Measurements from ENCODE around the gene ADCY1.

DNA sequence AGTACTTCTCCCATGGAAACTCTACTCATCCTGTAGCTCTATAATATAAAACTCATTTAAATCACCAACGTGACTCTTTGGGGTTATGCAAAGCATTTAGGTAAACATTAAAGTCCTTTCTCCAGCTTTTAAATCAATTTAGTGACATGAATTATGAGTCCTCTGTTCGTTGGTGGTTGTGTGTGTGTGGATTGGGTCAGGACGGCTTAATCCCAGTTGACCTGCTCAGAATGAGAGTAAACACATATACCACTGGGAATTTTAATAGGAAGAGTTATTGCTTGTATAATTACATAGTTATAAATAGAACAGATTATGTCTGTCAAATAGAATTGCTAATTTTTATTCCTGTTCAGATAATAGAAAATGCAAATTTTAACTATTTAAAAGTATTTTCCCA lies 30.7 kb upstream of the ADCY1 start:
- TF ChIP-seq, protein P1, sequence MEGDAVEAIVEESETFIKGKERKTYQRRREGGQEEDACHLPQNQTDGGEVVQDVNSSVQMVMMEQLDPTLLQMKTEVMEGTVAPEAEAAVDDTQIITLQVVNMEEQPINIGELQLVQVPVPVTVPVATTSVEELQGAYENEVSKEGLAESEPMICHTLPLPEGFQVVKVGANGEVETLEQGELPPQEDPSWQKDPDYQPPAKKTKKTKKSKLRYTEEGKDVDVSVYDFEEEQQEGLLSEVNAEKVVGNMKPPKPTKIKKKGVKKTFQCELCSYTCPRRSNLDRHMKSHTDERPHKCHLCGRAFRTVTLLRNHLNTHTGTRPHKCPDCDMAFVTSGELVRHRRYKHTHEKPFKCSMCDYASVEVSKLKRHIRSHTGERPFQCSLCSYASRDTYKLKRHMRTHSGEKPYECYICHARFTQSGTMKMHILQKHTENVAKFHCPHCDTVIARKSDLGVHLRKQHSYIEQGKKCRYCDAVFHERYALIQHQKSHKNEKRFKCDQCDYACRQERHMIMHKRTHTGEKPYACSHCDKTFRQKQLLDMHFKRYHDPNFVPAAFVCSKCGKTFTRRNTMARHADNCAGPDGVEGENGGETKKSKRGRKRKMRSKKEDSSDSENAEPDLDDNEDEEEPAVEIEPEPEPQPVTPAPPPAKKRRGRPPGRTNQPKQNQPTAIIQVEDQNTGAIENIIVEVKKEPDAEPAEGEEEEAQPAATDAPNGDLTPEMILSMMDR (IDR thresholded peaks at IDR 0.05; ENCODE audit: insufficient read depth, low read length, poor library complexity, severe bottlenecking), result no peak
- no peak for TF ChIP-seq EZH2phosphoT487 (conservative IDR thresholded peaks at IDR 0.05; ENCODE audit: low read length)

Data from SU-DHL-6 (cell line).